ENCODE measurements around the gene SF3B4. TPM values are rescaled to one million over a fixed set of nuclear protein-coding genes. Genes with fewer than 3 reads are reported as not detected.
A peak's percentile ranks its signal among the peaks of the same experiment; 100 is the strongest.
"Not testable (repeated sequence)": the region's sequence is repeated elsewhere in the genome, so short reads cannot be mapped to it uniquely, and the experiment has no call there.

SF3B4 gene
- polyA plus RNA-seq, 1 experiment = 47.6 TPM

- peak; percentile 98 for DNase-seq (ENCODE audit: low read depth, low spot score)
- ChIA-PET CTCF (interaction anchor here (0.8 to 2.1 kb wide), 9 partner anchors 38 to 300 kb away, joined by 3 to 9 read pairs (median 3); no protein-coding TSS in a partner anchor), POLR2A (interaction anchor here (0.7 to 4.4 kb wide), 22 partner anchors 9 to 1394 kb away, joined by 3 to 38 read pairs (median 7); partner anchors contain the start of genes BOLA1, MTMR11, OTUD7B and PLEKHO1)
- TF ChIP-seq CTCF (IDR thresholded peaks at IDR 0.05; ENCODE audit: low read depth, low read length) = no peak
- peak overlapping the region; percentile 77 for H3K4me3 ChIP-seq (ENCODE audit: low read depth, low read length)
- peak overlapping the region; percentile 99 for H3K27ac ChIP-seq (ENCODE audit: low read depth, low read length)
- no peaks in the 10 kb centered on the region; the same call in 1 of the 2 replicates for H3K9me3 ChIP-seq (ENCODE audit: control insufficient read depth, insufficient read depth, low read length)
- no peaks in the 10 kb centered on the region for H3K27me3 ChIP-seq (ENCODE audit: control insufficient read depth, insufficient read depth, low read length)
Measured at GRCh38 chr1:149887456-149888246, 40.0 kb downstream of the SF3B4 start.

- not testable (repeated sequence) for H3K9me3 ChIP-seq (ENCODE audit: control insufficient read depth, insufficient read depth, low read length); H3K27me3 ChIP-seq (ENCODE audit: control insufficient read depth, insufficient read depth, low read length); DNase-seq (ENCODE audit: low read depth, low spot score)
- Histone ChIP-seq H3K27ac (ENCODE audit: low read depth, low read length) (peak overlapping the region; percentile 99), H3K4me3 (ENCODE audit: low read depth, low read length) (peak overlapping the region; percentile 77)
- POLR2A ChIA-PET = interaction anchor here (0.9 to 4.4 kb wide), 20 partner anchors 9 to 1395 kb away, joined by 3 to 38 read pairs (median 10); partner anchors contain the start of genes BOLA1, MTMR11, OTUD7B and PLEKHO1
- CTCF ChIA-PET = interaction anchor here (1.1 to 1.6 kb wide), 3 partner anchors 74 to 265 kb away, joined by 3 to 5 read pairs (median 4); no protein-coding TSS in a partner anchor
Measured at GRCh38 chr1:149887196-149887455, 40.5 kb downstream of the SF3B4 start.

GRCh38 chr1:149886396-149887195 is 41.0 kb downstream of the SF3B4 start:
- peak; percentile 99 for DNase-seq (ENCODE audit: low read depth, low spot score)
- Histone ChIP-seq H3K27ac (ENCODE audit: low read depth, low read length) (peak overlapping the region; percentile 99), H3K4me3 (ENCODE audit: low read depth, low read length) (peak overlapping the region; percentile 77), H3K27me3 (ENCODE audit: control insufficient read depth, insufficient read depth, low read length) (no peaks in the 10 kb centered on the region), H3K9me3 (ENCODE audit: control insufficient read depth, insufficient read depth, low read length) (no peaks in the 10 kb centered on the region; the same call in 1 of the 2 replicates)
- no peak for TF ChIP-seq CTCF (IDR thresholded peaks at IDR 0.05; ENCODE audit: low read depth, low read length)
- ChIA-PET POLR2A (interaction anchor here (0.6 to 4.4 kb wide), 21 partner anchors 9 to 1624 kb away, joined by 3 to 38 read pairs (median 8); partner anchors contain the start of genes BOLA1, CGN, MTMR11 and OTUD7B), CTCF (interaction anchor here (0.7 to 1.5 kb wide), 2 partner anchors 100 to 203 kb away, joined by 3 to 5 read pairs; no protein-coding TSS in a partner anchor)

GRCh38 chr1:149886121-149886395 is 41.5 kb downstream of the SF3B4 start:
- POLR2A ChIA-PET = interaction anchor here (0.6 to 4.4 kb wide), 11 partner anchors 13 to 1625 kb away, joined by 3 to 38 read pairs (median 14); partner anchors contain the start of genes BOLA1, CGN, MTMR11 and OTUD7B
- DNase-seq (ENCODE audit: low read depth, low spot score); H3K27me3 ChIP-seq (ENCODE audit: control insufficient read depth, insufficient read depth, low read length): not testable (repeated sequence)

GRCh38 chr1:149885339-149886120 is 42.1 kb downstream of the SF3B4 start:
- POLR2A ChIA-PET = interaction anchor here (1.0 to 4.4 kb wide), 8 partner anchors 14 to 278 kb away, joined by 3 to 38 read pairs (median 19); partner anchors contain the start of genes BOLA1, OTUD7B and SF3B4
- H3K4me3 ChIP-seq (ENCODE audit: low read depth, low read length) = peak overlapping the region; percentile 77
- H3K27me3 ChIP-seq (ENCODE audit: control insufficient read depth, insufficient read depth, low read length) = no peaks in the 10 kb centered on the region
- CTCF ChIA-PET = interaction anchor here (0.7 to 1.2 kb wide), 2 partner anchors 36 to 204 kb away, joined by 3 read pairs; no protein-coding TSS in a partner anchor
- H3K27ac ChIP-seq (ENCODE audit: low read depth, low read length) = peak overlapping the region; percentile 99
- no peaks in the 10 kb centered on the region; the same call in 1 of the 2 replicates for H3K9me3 ChIP-seq (ENCODE audit: control insufficient read depth, insufficient read depth, low read length)
- DNase-seq (ENCODE audit: low read depth, low spot score) = peak; percentile 20
- TF ChIP-seq CTCF (IDR thresholded peaks at IDR 0.05; ENCODE audit: low read depth, low read length) = no peak

More at GRCh38 chr1:149886121-149886395, 41.5 kb downstream of the SF3B4 start:
- Histone ChIP-seq H3K4me3 (ENCODE audit: low read depth, low read length) (peak overlapping the region; percentile 77), H3K27ac (ENCODE audit: low read depth, low read length) (peak overlapping the region; percentile 99)
- CTCF ChIA-PET = interaction anchor here (0.7 to 1.5 kb wide), 2 partner anchors 101 to 204 kb away, joined by 3 to 5 read pairs; no protein-coding TSS in a partner anchor
- not testable (repeated sequence) for H3K9me3 ChIP-seq (ENCODE audit: control insufficient read depth, insufficient read depth, low read length)

Data from AG04450 (cell line).